Stomach (tissue), 9 donors: ENCODE measurements around the gene KCNK5. TPM values are rescaled to one million over a fixed set of nuclear protein-coding genes. Genes with fewer than 3 reads are reported as not detected.
A peak's percentile ranks its signal among the peaks of the same experiment; 100 is the strongest.

ENCODE experiments used
- DNase-seq, 2 donors: peaks; one replicate each; pipeline versions ENCODE4 v3.0.0 to v3.0.0-alpha.2; 2013 to 2019
- H3K27ac ChIP-seq, 5 donors: fragments of 200-600 bp in 4 of 5; sonication (generic) in 4 of 5; one replicate each; pipeline ENCODE4 v1.5.1; 2013 to 2019; ENCODE audit warnings: mild to moderate bottlenecking in 1 of 5, moderate library complexity in 1 of 5
- H3K27me3 ChIP-seq, 3 donors: fragments of 200-600 bp; sonication (generic); one replicate each; pipeline ENCODE4 v1.5.1; 2017 to 2019; ENCODE audit warnings: mixed run types in 1 of 3
- H3K36me3 ChIP-seq, 4 donors: fragments of 200-600 bp; sonication (generic); 1 replicate in 3 of 4; 2 replicates in 1 of 4; pipeline ENCODE4 v1.5.1; 2016 to 2019
- H3K4me1 ChIP-seq, 4 donors: fragments of 200-600 bp; sonication (generic); one replicate each; pipeline ENCODE4 v1.5.1; 2016 to 2019
- H3K4me3 ChIP-seq, 4 donors: fragments of 200-600 bp; sonication (generic) in 3 of 4; one replicate each; pipeline ENCODE4 v1.5.1; 2016 to 2019; ENCODE audit warnings: mild to moderate bottlenecking in 1 of 4
- H3K9me3 ChIP-seq, 4 donors: fragments of 200-600 bp; sonication (generic); one replicate each; pipeline ENCODE4 v1.5.1; 2016 to 2019
- EP300 ChIP-seq: sonication (generic); formaldehyde crosslinking; IDR thresholded peaks from one replicate; pipeline ENCODE4 v1.6.1; 2017; ENCODE audit warnings: antibody characterized with exemption
- POLR2A ChIP-seq, 4 donors: fragments of 450-650 bp; IDR thresholded peaks; one replicate each; pipeline ENCODE4 v1.6.1; 2016; ENCODE audit warnings: antibody characterized with exemption in 4 of 4, control low read depth in 2 of 4, mild to moderate bottlenecking in 1 of 4, moderate library complexity in 1 of 4
- POLR2AphosphoS5 ChIP-seq, 3 donors: sonication (generic); formaldehyde crosslinking; IDR thresholded peaks; one replicate each; pipeline ENCODE4 v1.6.1; 2016; ENCODE audit warnings: antibody characterized with exemption in 3 of 3
- WGBS, 5 donors: extraction: QIAGEN DNeasy Blood & Tissue Kit in 3 of 5; methylation state at CpG; one replicate each; pipeline versions ENCODE4 v1.1.5 to v1.1.7; 2013 to 2018; 5-methylcytosine and 5-hydroxymethylcytosine counted together
- intact Hi-C: fragments of 100-400 bp; cut with DNase I; formaldehyde crosslinking; loops from one replicate; pipeline ENCODE4 v1.15.1; 2023; ENCODE audit warnings: low total_unique reads
- polyA plus RNA-seq, 3 donors: library from polyadenylated mRNA; stranded (reverse); fragments of 200-250 nt; gene quantifications; one replicate each; pipeline ENCODE4 v1.2.3, GENCODE V29; 2013
- total RNA-seq, 5 donors: library from RNA; depleted of rRNA; stranded (reverse); fragments of >200 nt; gene quantifications; one replicate each; pipeline versions ENCODE4 v1.1.0 to v1.2.3, GENCODE V29; 2014 to 2016
- TF ChIP-seq, protein P1 (sequence below), 7 experiments: fragments of 450-650 bp in 4 of 7; fragments of 200-600 bp in 3 of 7; sonication (generic) in 3 of 7; IDR thresholded peaks; one replicate each; pipeline ENCODE4 v1.5.1; 2016 to 2019; ENCODE audit warnings: antibody characterized with exemption in 7 of 7, control low read depth in 2 of 7, mild to moderate bottlenecking in 1 of 7
- donor health status: healthy with polysubstance abuse.
- donor health status: Bipolar disorder and iron deficiency.
- donor health status: healthy.

The KCNK5 gene
- total and polyA plus RNA-seq, 8 donors: 4.9 to 30.7 (median 10.3) TPM

DNA sequence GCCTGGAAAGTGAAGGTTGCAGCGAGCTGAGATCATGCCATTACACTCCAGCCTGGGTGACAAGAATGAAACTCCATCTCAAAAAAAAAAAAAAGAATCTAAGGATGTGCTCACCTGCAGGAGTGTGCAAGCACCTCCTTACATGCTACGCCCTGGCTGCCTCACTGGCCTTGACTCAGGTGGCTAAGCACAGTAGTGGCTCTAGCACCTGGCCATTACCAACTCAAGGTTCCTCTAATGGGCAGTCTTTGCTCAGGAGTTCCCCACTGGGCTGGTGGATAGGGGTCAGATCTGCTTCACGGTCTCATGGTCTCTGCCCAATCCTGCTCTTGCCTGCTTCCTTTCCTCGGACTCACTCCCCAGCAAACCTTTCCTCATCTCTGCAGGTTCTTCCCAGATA is 45.2 kb upstream of the KCNK5 start:
- intact Hi-C loops: no loop called here
- 64 to 87% (median 74%) methylated on average over 4 of the region's 4 CpGs for WGBS, 5 donors
- no peaks in the 10 kb centered on the region for H3K36me3 ChIP-seq
- TF ChIP-seq, protein P1, sequence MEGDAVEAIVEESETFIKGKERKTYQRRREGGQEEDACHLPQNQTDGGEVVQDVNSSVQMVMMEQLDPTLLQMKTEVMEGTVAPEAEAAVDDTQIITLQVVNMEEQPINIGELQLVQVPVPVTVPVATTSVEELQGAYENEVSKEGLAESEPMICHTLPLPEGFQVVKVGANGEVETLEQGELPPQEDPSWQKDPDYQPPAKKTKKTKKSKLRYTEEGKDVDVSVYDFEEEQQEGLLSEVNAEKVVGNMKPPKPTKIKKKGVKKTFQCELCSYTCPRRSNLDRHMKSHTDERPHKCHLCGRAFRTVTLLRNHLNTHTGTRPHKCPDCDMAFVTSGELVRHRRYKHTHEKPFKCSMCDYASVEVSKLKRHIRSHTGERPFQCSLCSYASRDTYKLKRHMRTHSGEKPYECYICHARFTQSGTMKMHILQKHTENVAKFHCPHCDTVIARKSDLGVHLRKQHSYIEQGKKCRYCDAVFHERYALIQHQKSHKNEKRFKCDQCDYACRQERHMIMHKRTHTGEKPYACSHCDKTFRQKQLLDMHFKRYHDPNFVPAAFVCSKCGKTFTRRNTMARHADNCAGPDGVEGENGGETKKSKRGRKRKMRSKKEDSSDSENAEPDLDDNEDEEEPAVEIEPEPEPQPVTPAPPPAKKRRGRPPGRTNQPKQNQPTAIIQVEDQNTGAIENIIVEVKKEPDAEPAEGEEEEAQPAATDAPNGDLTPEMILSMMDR (IDR thresholded peaks at IDR 0.05): no peak
- TF ChIP-seq EP300: no peak
- no peak for TF ChIP-seq POLR2A (IDR thresholded peaks at IDR 0.05)
- no peak for TF ChIP-seq POLR2AphosphoS5 (IDR thresholded peaks at IDR 0.05)
- H3K27me3 ChIP-seq: peaks cover 0 to 2% (median 0%) of the 10 kb centered on the region in 3 donors
- no peak overlapping the region for H3K4me3 ChIP-seq
- no peaks in the 10 kb centered on the region for H3K9me3 ChIP-seq
- peaks cover 0 to 5% (median 0%) of the 10 kb centered on the region in 4 donors for H3K4me1 ChIP-seq
- no peak for DNase-seq
- H3K27ac ChIP-seq: no peak overlapping the region

DNA sequence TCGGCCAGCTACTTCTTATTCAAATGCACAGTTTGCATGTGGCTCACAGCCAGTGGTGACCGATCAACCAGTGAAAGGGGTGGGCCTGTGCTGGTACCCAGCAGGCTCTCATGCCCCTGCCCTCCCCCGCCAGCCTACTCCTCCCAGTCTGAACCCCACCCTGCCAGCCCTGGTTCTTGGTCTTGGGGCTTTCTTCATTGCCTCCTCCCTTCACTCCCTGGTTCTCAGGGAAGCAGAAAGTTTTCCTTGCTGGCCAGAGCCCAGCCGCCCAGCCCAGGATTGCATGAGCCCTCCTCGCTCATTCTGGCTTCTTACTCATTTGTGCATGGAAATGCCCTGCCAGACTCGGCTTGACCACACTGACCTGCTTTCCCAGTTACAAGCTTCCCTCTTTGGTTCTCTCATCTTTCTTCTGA is 44.1 kb upstream of the KCNK5 start:
- intact Hi-C loops: no loop called here
- WGBS, 5 donors: 32 to 49% (median 42%) methylated on average over 6 of the region's 6 CpGs
- TF ChIP-seq, protein P1 (IDR thresholded peaks at IDR 0.05): no peak
- TF ChIP-seq POLR2AphosphoS5 (IDR thresholded peaks at IDR 0.05): peak in 1 of 3 donors; percentile 10
- H3K27ac ChIP-seq: peak overlapping the region in 3 of 5 donors; percentile 41 to 70 (median 60)
- H3K36me3 ChIP-seq: no peaks in the 10 kb centered on the region
- peak; percentile 44 to 73 for DNase-seq
- no peaks in the 10 kb centered on the region for H3K9me3 ChIP-seq
- H3K27me3 ChIP-seq: no peaks in the 10 kb centered on the region
- peaks cover 0 to 5% (median 0%) of the 10 kb centered on the region in 4 donors for H3K4me1 ChIP-seq
- H3K4me3 ChIP-seq: no peak overlapping the region

DNA sequence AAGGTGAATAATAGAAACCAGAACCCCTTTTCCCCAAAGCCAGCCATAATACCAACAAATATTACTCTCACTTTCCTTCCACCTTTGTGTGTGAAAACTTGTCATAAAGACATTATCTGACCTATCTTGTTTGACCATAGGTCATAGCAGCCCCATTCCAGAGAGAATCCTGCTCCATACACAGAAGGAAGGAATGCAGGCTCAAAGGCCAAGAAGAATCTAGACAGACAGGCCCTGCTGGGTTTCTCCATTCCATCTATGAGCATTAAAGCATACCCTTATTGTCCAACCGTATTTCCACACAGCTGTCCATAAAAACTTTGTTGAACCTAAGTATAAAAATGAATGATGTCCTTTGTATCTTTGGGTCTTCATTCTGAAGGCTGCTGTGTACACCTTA is 40.7 kb upstream of the KCNK5 start:
- Histone ChIP-seq H3K4me3 (no peak overlapping the region), H3K36me3 (no peaks in the 10 kb centered on the region), H3K9me3 (no peaks in the 10 kb centered on the region), H3K4me1 (peaks cover 0 to 5% (median 0%) of the 10 kb centered on the region in 4 donors), H3K27me3 (no peaks in the 10 kb centered on the region), H3K27ac (no peak overlapping the region)
- intact Hi-C loops: no loop called here
- WGBS, 5 donors: 75 to 92% (median 88%) methylated on average over 1 of the region's 1 CpG
- no peak for DNase-seq
- TF ChIP-seq EP300: no peak
- TF ChIP-seq POLR2A (IDR thresholded peaks at IDR 0.05): no peak
- no peak for TF ChIP-seq POLR2AphosphoS5 (IDR thresholded peaks at IDR 0.05)
- TF ChIP-seq, protein P1 (IDR thresholded peaks at IDR 0.05): no peak

DNA sequence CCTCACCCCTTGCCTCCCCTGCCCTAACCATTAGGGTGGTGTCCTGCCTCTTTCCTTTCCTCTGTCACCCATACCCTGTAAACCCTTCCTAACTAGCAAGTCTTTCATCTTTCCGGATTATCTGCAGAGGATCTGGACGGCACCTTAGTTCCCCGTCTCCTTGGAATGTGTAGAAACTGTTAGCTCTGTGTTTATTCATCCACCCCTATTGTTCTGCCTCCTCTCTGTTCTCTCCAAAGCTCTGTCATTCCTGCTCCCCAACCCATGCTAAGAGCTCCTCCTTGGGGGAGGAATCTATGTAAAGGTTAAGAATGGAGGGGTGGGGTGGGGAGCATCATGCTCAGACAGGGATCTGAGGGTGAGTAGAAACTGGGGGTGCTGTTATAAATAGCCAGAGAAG is 39.4 kb upstream of the KCNK5 start:
- TF ChIP-seq POLR2AphosphoS5 (IDR thresholded peaks at IDR 0.05) (no peak), POLR2A (IDR thresholded peaks at IDR 0.05) (no peak), EP300 (no peak)
- TF ChIP-seq, protein P1 (IDR thresholded peaks at IDR 0.05): no peak
- Histone ChIP-seq H3K4me1 (peaks cover 0 to 2% (median 1%) of the 10 kb centered on the region in 4 donors), H3K4me3 (no peak overlapping the region), H3K36me3 (no peaks in the 10 kb centered on the region), H3K9me3 (no peaks in the 10 kb centered on the region), H3K27me3 (no peaks in the 10 kb centered on the region), H3K27ac (no peak overlapping the region)
- WGBS, 5 donors: 65 to 80% (median 77%) methylated on average over 3 of the region's 3 CpGs
- intact Hi-C loops: no loop called here
- no peak for DNase-seq
